Astrocyte (in vitro differentiated cells and primary cell): ENCODE measurements around the gene HDAC6.

ENCODE experiments used
- EZH2 ChIP-seq: IDR thresholded peaks from 2 replicates; pipeline ENCODE4 v1.6.1; 2012; ENCODE audit warnings: mild to moderate bottlenecking, low read length, inconsistent platforms; ENCODE audit not compliant: insufficient read depth
- TF ChIP-seq, protein P1 (sequence below): IDR thresholded peaks from 2 replicates; pipeline ENCODE4 v1.5.1; 2011; ENCODE audit warnings: low read depth, mild to moderate bottlenecking, inconsistent platforms, low read length, moderate library complexity; ENCODE audit not compliant: insufficient read depth

GRCh38 chrX:48806081-48806480 is 4.2 kb downstream of the HDAC6 start:
- TF ChIP-seq, protein P1, sequence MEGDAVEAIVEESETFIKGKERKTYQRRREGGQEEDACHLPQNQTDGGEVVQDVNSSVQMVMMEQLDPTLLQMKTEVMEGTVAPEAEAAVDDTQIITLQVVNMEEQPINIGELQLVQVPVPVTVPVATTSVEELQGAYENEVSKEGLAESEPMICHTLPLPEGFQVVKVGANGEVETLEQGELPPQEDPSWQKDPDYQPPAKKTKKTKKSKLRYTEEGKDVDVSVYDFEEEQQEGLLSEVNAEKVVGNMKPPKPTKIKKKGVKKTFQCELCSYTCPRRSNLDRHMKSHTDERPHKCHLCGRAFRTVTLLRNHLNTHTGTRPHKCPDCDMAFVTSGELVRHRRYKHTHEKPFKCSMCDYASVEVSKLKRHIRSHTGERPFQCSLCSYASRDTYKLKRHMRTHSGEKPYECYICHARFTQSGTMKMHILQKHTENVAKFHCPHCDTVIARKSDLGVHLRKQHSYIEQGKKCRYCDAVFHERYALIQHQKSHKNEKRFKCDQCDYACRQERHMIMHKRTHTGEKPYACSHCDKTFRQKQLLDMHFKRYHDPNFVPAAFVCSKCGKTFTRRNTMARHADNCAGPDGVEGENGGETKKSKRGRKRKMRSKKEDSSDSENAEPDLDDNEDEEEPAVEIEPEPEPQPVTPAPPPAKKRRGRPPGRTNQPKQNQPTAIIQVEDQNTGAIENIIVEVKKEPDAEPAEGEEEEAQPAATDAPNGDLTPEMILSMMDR = no peak
- no peak for TF ChIP-seq EZH2
